ENCODE data around the gene CFAP157. TPM values are rescaled to one million over a fixed set of nuclear protein-coding genes. Genes with fewer than 3 reads are reported as not detected.
A peak's percentile ranks its signal among the peaks of the same experiment; 100 is the strongest.

Gene CFAP157
- total and polyA plus RNA-seq, 2 donors from 2014 or later = 0.41 to 2.9 TPM

GRCh38 chr9:127703289-127703946, 3.4 kb upstream of the CFAP157 start:
- Histone ChIP-seq H3K4me1 (ENCODE audit: control insufficient read depth in 2 of 3, insufficient read depth in 2 of 3, low read depth in 1 of 3, low read length in 3 of 3) (peaks cover 0 to 8% (median 0%) of the 10 kb centered on the region in 3 donors), H3K4me3 (ENCODE audit: low read length in 3 of 3) (no peak overlapping the region), H3K27me3 (ENCODE audit: control insufficient read depth, insufficient read depth, low read length) (no peaks in the 10 kb centered on the region), H3K27ac (ENCODE audit: low read depth in 2 of 2, low read length in 2 of 2) (no peak overlapping the region), H3K9me3 (ENCODE audit: control insufficient read depth in 2 of 3, insufficient read depth in 1 of 3, low read length in 3 of 3) (no peaks in the 10 kb centered on the region), H3K36me3 (ENCODE audit: control insufficient read depth in 2 of 3, insufficient read depth in 3 of 3, low read length in 3 of 3) (no peaks in the 10 kb centered on the region), H3K9ac (ENCODE audit: low read length in 3 of 3) (no peak overlapping the region)
- FAIRE-seq (no peak), DNase-seq (no peak)
- intact Hi-C loops (cut with DNase I) = no loop called here
- no peak for TF ChIP-seq CTCF (IDR thresholded peaks at IDR 0.05; ENCODE audit: borderline replicate concordance, extremely low read depth, insufficient read depth)

GRCh38 chr9:127705577-127706379, 1.0 kb upstream of the CFAP157 start:
- intact Hi-C loops (cut with DNase I) = no loop called here
- H3K36me3 ChIP-seq (ENCODE audit: control insufficient read depth in 2 of 3, insufficient read depth in 3 of 3, low read length in 3 of 3) = no peaks in the 10 kb centered on the region
- H3K9ac ChIP-seq (ENCODE audit: low read length in 3 of 3) = no peak overlapping the region
- H3K4me3 ChIP-seq (ENCODE audit: low read length in 3 of 3) = no peak overlapping the region
- H3K9me3 ChIP-seq (ENCODE audit: control insufficient read depth in 2 of 3, insufficient read depth in 1 of 3, low read length in 3 of 3) = no peaks in the 10 kb centered on the region
- no peak overlapping the region for H3K27ac ChIP-seq (ENCODE audit: low read depth in 2 of 2, low read length in 2 of 2)
- DNase-seq = peak in 4 of 5 donors; percentile 55 to 62 (median 59)
- H3K27me3 ChIP-seq (ENCODE audit: control insufficient read depth, insufficient read depth, low read length) = no peaks in the 10 kb centered on the region
- no peak for FAIRE-seq
- peaks cover 0 to 6% (median 0%) of the 10 kb centered on the region in 3 donors for H3K4me1 ChIP-seq (ENCODE audit: control insufficient read depth in 2 of 3, insufficient read depth in 2 of 3, low read depth in 1 of 3, low read length in 3 of 3)
- TF ChIP-seq CTCF (IDR thresholded peaks at IDR 0.05; ENCODE audit: borderline replicate concordance, extremely low read depth, insufficient read depth) = no peak

- no peaks in the 10 kb centered on the region for H3K9me3 ChIP-seq (ENCODE audit: control insufficient read depth in 2 of 3, insufficient read depth in 1 of 3, low read length in 3 of 3)
- no peak for DNase-seq
- H3K27ac ChIP-seq (ENCODE audit: low read depth in 2 of 2, low read length in 2 of 2) = no peak overlapping the region
- H3K4me3 ChIP-seq (ENCODE audit: low read length in 3 of 3) = no peak overlapping the region
- FAIRE-seq = no peak
- H3K4me1 ChIP-seq (ENCODE audit: control insufficient read depth in 2 of 3, insufficient read depth in 2 of 3, low read depth in 1 of 3, low read length in 3 of 3) = no peaks in the 10 kb centered on the region
- no peaks in the 10 kb centered on the region for H3K36me3 ChIP-seq (ENCODE audit: control insufficient read depth in 2 of 3, insufficient read depth in 3 of 3, low read length in 3 of 3)
- H3K9ac ChIP-seq (ENCODE audit: low read length in 3 of 3) = no peak overlapping the region
- H3K27me3 ChIP-seq (ENCODE audit: control insufficient read depth, insufficient read depth, low read length) = no peaks in the 10 kb centered on the region
- intact Hi-C loops (cut with DNase I) = no loop called here
- TF ChIP-seq CTCF (IDR thresholded peaks at IDR 0.05; ENCODE audit: borderline replicate concordance, extremely low read depth, insufficient read depth) = peak; percentile 4
Measured at GRCh38 chr9:127707766-127708165, 978 bp downstream of the CFAP157 start.

Data from kidney (tissue), 14 donors.